Measurements from ENCODE around the gene CDK3.

CDK3 gene

GRCh38 chr17:76014100-76014924 lies 13.7 kb downstream of the CDK3 start:
- peak; percentile 82 for DNase-seq (ENCODE audit: low spot score)

GRCh38 chr17:76014925-76015261 lies 14.2 kb downstream of the CDK3 start:
- no peak for DNase-seq (ENCODE audit: low spot score)

- DNase-seq (ENCODE audit: low spot score) = no peak
Measured at GRCh38 chr17:76017481-76018339, 17.1 kb downstream of the CDK3 start.

- no peak for DNase-seq (ENCODE audit: low spot score)
Measured at GRCh38 chr17:76018340-76018680, 17.7 kb downstream of the CDK3 start.

GRCh38 chr17:76018801-76019200 lies 18.1 kb downstream of the CDK3 start:
- no peak for DNase-seq (ENCODE audit: low spot score)

- DNase-seq (ENCODE audit: low spot score) = no peak
Measured at GRCh38 chr17:76019833-76020467, 19.3 kb downstream of the CDK3 start.

GRCh38 chr17:76022285-76022684 lies 21.6 kb downstream of the CDK3 start:
- DNase-seq (ENCODE audit: low spot score) = no peak

- DNase-seq (ENCODE audit: low spot score) = no peak
Measured at GRCh38 chr17:76022973-76023899, 22.6 kb downstream of the CDK3 start.

GRCh38 chr17:76023900-76024237 lies 23.2 kb downstream of the CDK3 start:
- DNase-seq (ENCODE audit: low spot score) = no peak

- DNase-seq (ENCODE audit: low spot score) = no peak
Measured at GRCh38 chr17:76024353-76024752, 23.7 kb downstream of the CDK3 start.

GRCh38 chr17:76025294-76025693 lies 24.6 kb downstream of the CDK3 start:
- DNase-seq (ENCODE audit: low spot score) = no peak

GRCh38 chr17:76026714-76027158 lies 26.1 kb downstream of the CDK3 start:
- DNase-seq (ENCODE audit: low spot score) = no peak

- no peak for DNase-seq (ENCODE audit: low spot score)
Measured at GRCh38 chr17:76027159-76027839, 26.6 kb downstream of the CDK3 start, which contains the start of gene EVPL. TSS of gene EVPL (minus strand) at chr17:76027306. CDS start at chr17:76027198, 108 bp downstream.

- no peak for DNase-seq (ENCODE audit: low spot score)
Measured at GRCh38 chr17:76032073-76032779, 31.6 kb downstream of the CDK3 start.

GRCh38 chr17:76032780-76033108 lies 32.1 kb downstream of the CDK3 start:
- DNase-seq (ENCODE audit: low spot score) = no peak

- DNase-seq (ENCODE audit: low spot score) = no peak
Measured at GRCh38 chr17:76033139-76033538, 32.5 kb downstream of the CDK3 start.

GRCh38 chr17:76034428-76035350 lies 34.0 kb downstream of the CDK3 start:
- no peak for DNase-seq (ENCODE audit: low spot score)

GRCh38 chr17:76036497-76037261 lies 36.0 kb downstream of the CDK3 start:
- DNase-seq (ENCODE audit: low spot score) = no peak

GRCh38 chr17:76038050-76038449 lies 37.4 kb downstream of the CDK3 start:
- DNase-seq (ENCODE audit: low spot score) = no peak

Measured in hepatic stellate cell (primary cell).